Glomerular visceral epithelial cell (primary cell): ENCODE data around the gene ZCCHC24.

Experiments used
- DNase-seq: peaks from one replicate; pipeline ENCODE4 v3.0.0-alpha.2; 2016; ENCODE audit errors: extremely low spot score

The ZCCHC24 gene

GRCh38 chr10:79397575-79398303 lies 47.7 kb downstream of the ZCCHC24 start:
- DNase-seq = no peak

GRCh38 chr10:79397051-79397450 lies 48.4 kb downstream of the ZCCHC24 start:
- DNase-seq = no peak

- no peak for DNase-seq
These were observed 48.9 kb downstream of the ZCCHC24 start for GRCh38 chr10:79396520-79396919.

DNA sequence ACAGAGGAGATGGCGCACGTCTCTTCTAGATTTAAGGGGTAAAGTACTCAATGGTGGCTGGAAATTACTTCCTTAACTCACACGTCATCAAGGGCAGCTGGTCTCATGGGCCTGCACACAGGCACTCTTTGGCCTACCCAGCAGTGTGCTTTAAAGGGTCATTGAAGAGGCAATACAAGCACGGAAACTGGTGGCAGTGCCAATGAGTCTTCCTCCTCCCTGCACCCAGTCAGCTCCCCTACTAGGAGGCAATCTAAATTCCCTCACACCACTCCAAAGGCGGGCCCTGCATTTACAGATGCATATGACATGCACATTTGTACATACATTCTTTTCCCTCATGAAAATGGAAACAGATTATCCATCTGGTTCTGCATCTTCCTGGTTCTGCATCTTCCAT lies 50.8 kb downstream of the ZCCHC24 start:
- DNase-seq = no peak

DNA sequence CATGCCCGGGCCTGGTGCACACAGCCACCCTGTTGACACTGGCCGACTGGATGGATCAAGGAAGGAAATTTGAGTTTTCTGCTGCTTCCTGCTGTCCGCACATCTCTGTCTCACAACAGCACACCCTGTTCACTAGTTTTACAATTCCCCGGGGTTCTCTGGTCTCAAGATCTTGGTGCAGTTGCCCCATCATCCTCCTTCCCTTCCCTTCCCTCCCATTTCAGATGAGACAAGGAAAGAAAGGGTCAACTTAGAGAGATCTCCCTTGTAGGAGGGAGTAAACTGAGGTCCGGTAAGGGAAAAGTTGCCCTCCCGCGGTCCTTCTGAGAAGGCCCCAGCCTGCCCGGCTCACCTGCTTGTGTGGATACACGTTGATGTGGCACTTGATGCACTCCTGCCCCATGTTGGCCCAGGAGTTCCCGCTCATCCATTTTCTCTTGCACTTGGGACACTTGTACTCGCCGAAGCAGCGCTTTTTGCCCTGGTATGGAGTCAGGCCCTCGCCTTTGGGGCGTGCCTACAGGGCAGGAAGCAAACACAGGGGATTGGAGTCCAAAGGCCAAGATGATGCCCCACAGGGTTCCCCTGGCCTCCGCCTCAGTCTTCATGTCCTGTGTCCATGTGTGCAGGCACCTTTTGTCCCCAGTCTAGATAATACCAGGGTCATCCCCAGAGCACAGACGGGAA lies 51.4 kb downstream of the ZCCHC24 start:
- DNase-seq = no peak

DNA sequence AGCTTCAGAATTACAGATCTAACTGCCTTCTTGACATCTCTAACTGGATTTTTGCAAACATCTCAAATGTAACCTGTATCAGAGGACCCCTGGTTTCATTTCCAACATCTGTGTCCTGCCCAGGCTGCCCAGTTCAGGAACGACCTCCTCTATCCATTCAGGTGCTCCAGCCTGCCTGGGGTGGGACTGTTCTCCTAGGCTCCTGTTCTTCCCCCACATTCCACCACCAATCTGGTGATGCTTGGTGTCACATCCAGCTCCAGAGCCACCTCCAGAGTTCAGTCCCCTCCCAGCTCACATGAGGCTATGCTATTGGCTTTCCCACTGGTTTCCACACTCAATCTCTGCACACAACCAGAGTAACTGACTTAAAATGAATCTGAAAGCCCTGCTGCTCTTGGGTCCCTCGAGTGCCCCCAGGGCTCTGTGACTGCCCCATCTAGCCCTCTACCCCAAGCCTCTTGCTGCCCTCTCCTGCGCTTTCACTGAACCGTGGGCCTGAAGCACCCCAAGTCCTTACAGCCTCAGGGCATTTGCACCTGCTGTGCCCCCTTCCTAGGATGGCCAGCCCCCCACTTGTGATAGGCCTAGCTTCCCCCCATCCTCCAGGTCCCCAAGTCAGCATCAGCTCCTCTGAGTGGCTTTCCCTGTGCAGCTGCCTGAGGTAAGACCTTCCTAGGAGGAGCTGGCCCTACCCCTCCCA lies 52.1 kb downstream of the ZCCHC24 start:
- DNase-seq = no peak

GRCh38 chr10:79392506-79393176 lies 52.8 kb downstream of the ZCCHC24 start:
- no peak for DNase-seq

- no peak for DNase-seq
These were observed 53.4 kb downstream of the ZCCHC24 start for GRCh38 chr10:79392020-79392398.

GRCh38 chr10:79391231-79392019 lies 54.0 kb downstream of the ZCCHC24 start:
- DNase-seq = no peak

GRCh38 chr10:79390551-79391229 lies 54.7 kb downstream of the ZCCHC24 start:
- no peak for DNase-seq

DNA sequence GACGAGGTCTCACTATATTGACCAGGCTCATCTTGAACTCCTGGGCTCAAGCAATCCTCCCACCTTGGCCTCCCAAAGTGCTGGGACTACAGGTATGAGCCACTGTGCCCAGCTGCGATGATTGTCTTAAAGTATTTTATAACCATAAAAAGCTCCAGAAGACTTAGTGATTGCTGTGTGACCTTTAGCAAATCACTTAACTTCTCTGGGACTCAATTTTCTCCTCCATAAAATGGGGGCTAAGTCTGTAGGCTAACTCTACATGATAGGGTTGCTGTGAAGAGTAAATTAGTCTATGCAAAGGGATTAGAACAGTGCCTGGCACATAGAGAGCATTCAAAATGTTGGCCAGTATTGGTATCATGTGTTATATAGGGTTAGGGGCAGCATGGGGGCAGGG lies 55.4 kb downstream of the ZCCHC24 start:
- no peak for DNase-seq

DNA sequence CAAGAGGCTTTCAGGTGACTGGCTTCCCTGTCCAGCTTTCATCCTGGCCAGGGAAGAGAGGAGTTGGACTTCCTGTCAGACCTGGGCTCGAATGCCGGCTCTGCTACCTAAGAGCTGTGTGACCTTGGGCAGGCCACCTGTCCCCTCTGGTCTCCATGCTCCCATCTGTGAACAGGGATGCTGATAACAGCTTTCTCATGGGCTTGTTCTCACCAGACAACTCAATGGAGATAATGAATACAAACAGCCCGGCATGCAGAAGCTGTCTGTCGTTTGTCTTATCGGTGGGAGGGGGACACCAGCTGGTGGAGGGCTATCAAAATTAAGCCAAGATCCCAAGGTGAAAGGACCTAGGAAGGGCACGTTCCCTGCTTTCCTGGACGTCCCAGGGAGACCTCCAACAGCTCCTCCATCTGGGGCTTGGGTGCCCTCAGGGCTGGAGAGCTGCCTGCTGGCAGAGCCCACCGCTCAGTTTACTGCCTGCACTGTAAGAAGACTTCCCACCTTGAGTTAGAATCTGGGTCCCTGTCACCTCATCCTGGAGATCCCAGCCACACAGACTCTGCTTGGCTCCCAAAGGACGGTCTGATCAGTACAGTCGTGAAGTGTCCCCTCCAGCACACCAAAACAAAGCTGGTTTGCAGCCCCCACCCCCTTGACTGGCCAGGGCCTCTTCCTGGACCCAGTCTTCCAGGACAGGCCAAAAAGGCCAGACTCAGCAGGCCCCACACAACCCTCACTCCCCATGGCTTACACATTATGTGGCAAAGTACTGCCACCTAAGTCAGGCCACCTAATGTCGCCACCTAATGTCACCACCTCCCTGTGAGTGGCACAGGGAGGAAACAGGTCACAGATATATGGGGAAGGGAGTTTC lies 57.2 kb downstream of the ZCCHC24 start:
- no peak for DNase-seq

DNA sequence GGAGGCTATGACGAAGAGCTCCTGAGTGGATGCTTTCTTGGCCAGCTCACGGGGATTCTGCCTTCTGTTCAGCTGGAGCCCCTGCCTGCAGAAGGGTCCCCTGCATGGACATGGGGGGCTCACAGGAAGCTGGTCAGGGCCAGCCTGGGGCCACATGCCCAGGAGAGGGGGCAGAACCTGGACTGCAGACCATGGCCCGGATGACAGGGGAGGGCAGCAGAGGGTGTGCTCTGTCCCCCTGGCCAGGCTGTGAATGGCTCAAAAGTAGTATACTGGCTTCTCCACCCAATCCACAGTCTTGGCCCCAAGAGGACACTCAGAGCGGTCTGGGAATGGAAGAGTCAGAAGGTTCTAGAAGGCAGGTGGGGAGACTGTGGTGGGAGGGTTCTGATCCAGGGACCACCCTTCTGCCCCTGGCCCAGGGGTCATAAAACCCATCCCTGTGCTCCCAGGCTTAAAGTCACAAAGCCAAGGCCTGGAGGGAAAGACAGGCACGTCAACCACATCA lies 57.9 kb downstream of the ZCCHC24 start:
- no peak for DNase-seq

- no peak for DNase-seq
These were observed 58.6 kb downstream of the ZCCHC24 start for GRCh38 chr10:79386637-79387465.

DNA sequence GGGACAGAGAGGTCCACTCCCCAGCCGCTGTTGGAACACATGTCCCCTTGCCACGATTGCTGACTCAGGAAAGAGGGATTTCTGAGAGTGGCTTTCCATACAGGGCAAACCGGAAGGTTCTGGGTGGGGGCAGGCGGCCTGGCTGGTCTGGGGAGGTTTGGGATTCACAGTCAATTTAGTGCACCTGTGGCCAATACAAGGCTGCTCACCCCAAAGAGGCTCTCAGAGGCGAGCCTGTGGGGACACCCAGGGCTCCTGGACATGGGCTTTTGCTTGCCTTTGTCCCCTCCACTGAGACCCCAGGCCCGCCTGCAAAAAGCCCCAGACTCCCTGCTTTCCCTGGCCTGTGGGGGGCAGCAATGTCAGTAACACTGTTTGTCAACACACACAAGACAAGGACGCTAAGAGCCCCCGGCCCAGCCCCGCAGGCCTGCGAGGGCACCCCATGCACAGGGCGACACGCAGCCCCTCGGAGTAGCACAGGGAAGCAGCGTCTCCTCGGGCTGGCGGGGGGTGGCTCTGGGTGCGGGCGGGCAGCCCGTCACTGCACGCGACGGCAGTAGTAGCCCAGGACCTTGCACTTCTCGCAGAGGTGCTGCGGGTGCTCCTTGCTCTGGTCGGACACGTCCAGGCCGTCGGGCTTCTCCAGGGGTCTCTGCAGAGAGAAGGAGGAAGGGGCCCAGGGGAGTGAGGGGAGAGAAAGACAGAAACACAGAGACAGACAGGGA lies 59.5 kb downstream of the ZCCHC24 start:
- no peak for DNase-seq

GRCh38 chr10:79385392-79385795 lies 60.0 kb downstream of the ZCCHC24 start:
- DNase-seq = no peak

DNA sequence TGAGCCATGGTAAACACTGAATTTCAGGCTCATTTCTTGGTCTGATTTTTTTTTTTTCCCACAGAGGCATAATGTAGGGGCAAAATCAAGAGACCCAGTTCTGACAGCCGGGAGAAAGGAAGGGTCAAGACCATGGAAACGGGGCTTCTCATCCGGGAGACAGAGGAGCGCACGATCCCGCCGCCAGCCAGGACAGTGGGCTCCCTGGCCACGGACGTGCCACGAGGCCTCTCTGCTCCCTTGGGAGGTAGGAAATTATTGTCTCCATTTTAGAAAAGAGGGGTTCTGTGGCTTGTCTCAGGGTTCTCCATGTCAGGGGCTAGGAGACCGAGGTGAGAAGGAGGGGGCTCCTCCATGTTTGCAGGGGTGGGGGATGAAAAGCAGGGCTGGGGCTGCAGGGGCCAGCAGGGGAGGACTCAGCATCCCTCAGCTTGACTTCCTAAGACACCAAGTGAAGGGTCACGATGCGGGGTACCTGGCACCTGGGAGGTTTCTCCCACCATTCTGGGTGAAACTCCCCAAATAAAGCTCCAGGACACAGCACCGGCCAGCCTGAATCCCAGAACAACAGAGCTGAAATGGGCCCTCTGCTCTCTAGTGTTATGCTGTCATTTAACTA lies 60.5 kb downstream of the ZCCHC24 start:
- no peak for DNase-seq
